Measurements from ENCODE around the gene SLC45A1.

- TF ChIP-seq CTCF (IDR thresholded peaks at IDR 0.05) (no peak), EP300 (IDR thresholded peaks at IDR 0.05) (no peak), POLR2A (IDR thresholded peaks at IDR 0.05) (no peak)
These were observed 6.7 kb upstream of the SLC45A1 start for GRCh38 chr1:8311068-8311718.
